ENCODE measurements around the gene NAP1L1.

Gene NAP1L1

GRCh38 chr12:76026643-76027063 is 57.8 kb downstream of the NAP1L1 start:
- TF ChIP-seq TSHZ2 (CRISPR knock-in tag; IDR thresholded peaks at IDR 0.05): no peak
- TF ChIP-seq ARNTL (CRISPR knock-in tag; IDR thresholded peaks at IDR 0.05; ENCODE audit: borderline replicate concordance, low read depth): no peak
- TF ChIP-seq PATZ1 (CRISPR knock-in tag; IDR thresholded peaks at IDR 0.05; ENCODE audit: borderline replicate concordance): 0 out of 2 replicates have a peak, but pooled peaks have one; percentile 13
- ATAC-seq: no peak

- TF ChIP-seq TSHZ2 (CRISPR knock-in tag; IDR thresholded peaks at IDR 0.05): no peak
- no peak for TF ChIP-seq ZFP3 (CRISPR knock-in tag; IDR thresholded peaks at IDR 0.05)
- no peak for TF ChIP-seq TCF4 (CRISPR knock-in tag; IDR thresholded peaks at IDR 0.05; ENCODE audit: borderline replicate concordance)
- TF ChIP-seq ZFP30 (CRISPR knock-in tag; IDR thresholded peaks at IDR 0.05): no peak
- no peak for TF ChIP-seq ZNF70 (CRISPR knock-in tag; IDR thresholded peaks at IDR 0.05)
- no peak for TF ChIP-seq BACH2 (CRISPR knock-in tag; IDR thresholded peaks at IDR 0.05; ENCODE audit: borderline replicate concordance)
- TF ChIP-seq CREB5 (CRISPR knock-in tag; IDR thresholded peaks at IDR 0.05; ENCODE audit: low read depth): no peak
- TF ChIP-seq CSDC2 (CRISPR knock-in tag; IDR thresholded peaks at IDR 0.05): no peak
- TF ChIP-seq PATZ1 (CRISPR knock-in tag; IDR thresholded peaks at IDR 0.05; ENCODE audit: borderline replicate concordance): peak; percentile 7; the same call in 1 of the 2 replicates
- no peak for TF ChIP-seq POU6F1 (CRISPR knock-in tag; IDR thresholded peaks at IDR 0.05; ENCODE audit: borderline replicate concordance, low read depth)
- 0 out of 2 replicates have a peak, but pooled peaks have one; percentile 10 for TF ChIP-seq RARB (CRISPR knock-in tag; IDR thresholded peaks at IDR 0.05)
- no peak for TF ChIP-seq ISL1 (CRISPR knock-in tag; IDR thresholded peaks at IDR 0.05)
- TF ChIP-seq OSR1 (CRISPR knock-in tag; IDR thresholded peaks at IDR 0.05): no peak
- peak; percentile 11 for ATAC-seq
These were observed 58.6 kb downstream of the NAP1L1 start for GRCh38 chr12:76025601-76026575.

All from SK-N-SH treated with all-trans-retinoic acid at 6 μM for 48 hours (cell line).